Liver (tissue), 3 donors: ENCODE data around the gene GSX2.

Experiments used
- ATF3 ChIP-seq: IDR thresholded peaks from 2 replicates; pipeline ENCODE4 v1.6.1; 2016; ENCODE audit warnings: antibody characterized with exemption
- CTCF ChIP-seq: fragments of 150-350 bp; IDR thresholded peaks from 2 replicates; pipeline ENCODE4 v1.5.1; 2017; ENCODE audit warnings: improper control_type of control experiment, low read depth, low read length; ENCODE audit not compliant: missing input control
- GABPA ChIP-seq, 2 donors: IDR thresholded peaks in 1 of 2; conservative IDR thresholded peaks in 1 of 2; 2 replicates each; pipeline ENCODE4 v1.6.1; 2016; ENCODE audit warnings: antibody characterized with exemption in 2 of 2, mild to moderate bottlenecking in 1 of 2, moderate library complexity in 1 of 2
- donor health status: healthy.
- donor health status: healthy.

- TF ChIP-seq CTCF = no peak
- no peak for TF ChIP-seq ATF3
- no peak for TF ChIP-seq GABPA (IDR thresholded peaks at IDR 0.05 in 1 of 2, conservative IDR thresholded peaks at IDR 0.05 in 1 of 2)
Measured at GRCh38 chr4:54091637-54092404, 8.1 kb upstream of the GSX2 start.
